ENCODE measurements around the gene NUP98. TPM values are rescaled to one million over a fixed set of nuclear protein-coding genes. Genes with fewer than 3 reads are reported as not detected.

NUP98 gene
- total RNA-seq, 1 donor from 2014 or later: 78.7 TPM

- no peak for DNase-seq (ENCODE audit: low spot score)
Measured at GRCh38 chr11:3738241-3738640, 59.1 kb downstream of the NUP98 start.

GRCh38 chr11:3737386-3737933, 59.9 kb downstream of the NUP98 start:
- no peak for DNase-seq (ENCODE audit: low spot score)

- DNase-seq (ENCODE audit: low spot score): no peak
Measured at GRCh38 chr11:3736816-3737215, 60.5 kb downstream of the NUP98 start.

- no peak for DNase-seq (ENCODE audit: low spot score)
Measured at GRCh38 chr11:3735827-3736226, 61.5 kb downstream of the NUP98 start.

GRCh38 chr11:3732671-3733436, 64.5 kb downstream of the NUP98 start:
- no peak for DNase-seq (ENCODE audit: low spot score)

- no peak for DNase-seq (ENCODE audit: low spot score)
Measured at GRCh38 chr11:3723014-3723708, 74.2 kb downstream of the NUP98 start.

GRCh38 chr11:3722100-3722499, 75.3 kb downstream of the NUP98 start:
- no peak for DNase-seq (ENCODE audit: low spot score)

- DNase-seq (ENCODE audit: low spot score): no peak
Measured at GRCh38 chr11:3720997-3721396, 76.4 kb downstream of the NUP98 start.

GRCh38 chr11:3712274-3712673, 85.1 kb downstream of the NUP98 start:
- no peak for DNase-seq (ENCODE audit: low spot score)

GRCh38 chr11:3710485-3711259, 86.7 kb downstream of the NUP98 start:
- DNase-seq (ENCODE audit: low spot score): no peak

GRCh38 chr11:3709977-3710376, 87.4 kb downstream of the NUP98 start:
- DNase-seq (ENCODE audit: low spot score): no peak

GRCh38 chr11:3707176-3707575, 90.2 kb downstream of the NUP98 start:
- no peak for DNase-seq (ENCODE audit: low spot score)

- DNase-seq (ENCODE audit: low spot score): no peak
Measured at GRCh38 chr11:3703383-3703782, 94.0 kb downstream of the NUP98 start.

- no peak for DNase-seq (ENCODE audit: low spot score)
Measured at GRCh38 chr11:3700910-3701309, 96.4 kb downstream of the NUP98 start.

GRCh38 chr11:3700410-3700809, 96.9 kb downstream of the NUP98 start:
- DNase-seq (ENCODE audit: low spot score): no peak

- no peak for DNase-seq (ENCODE audit: low spot score)
Measured at GRCh38 chr11:3686751-3687150, 110.6 kb downstream of the NUP98 start.

- DNase-seq (ENCODE audit: low spot score): no peak
Measured at GRCh38 chr11:3685923-3686322, 111.4 kb downstream of the NUP98 start.

GRCh38 chr11:3684819-3685172, 112.6 kb downstream of the NUP98 start:
- DNase-seq (ENCODE audit: low spot score): no peak

GRCh38 chr11:3684129-3684818, 113.1 kb downstream of the NUP98 start:
- DNase-seq (ENCODE audit: low spot score): peak; percentile 62

GRCh38 chr11:3683039-3683438, 114.3 kb downstream of the NUP98 start:
- peak; percentile 37 for DNase-seq (ENCODE audit: low spot score)

GRCh38 chr11:3679077-3679476, 118.3 kb downstream of the NUP98 start:
- no peak for DNase-seq (ENCODE audit: low spot score)
